Neural cell (in vitro differentiated cells): ENCODE measurements around the gene ADM. TPM values are rescaled to one million over a fixed set of nuclear protein-coding genes. Genes with fewer than 3 reads are reported as not detected.

Experiments
- H2AFZ ChIP-seq: fragments of 200-600, 300-800 bp; sonication (generic), shearing (Covaris generic); 2 replicates; pipeline ENCODE4 v1.6.0; 2014; ENCODE audit warnings: low read depth, mild to moderate bottlenecking, antibody characterized with exemption, low read length, moderate library complexity
- H3F3A ChIP-seq: fragments of 200-600 bp; shearing (Covaris generic); 2 replicates; pipeline ENCODE4 v1.6.1; 2016; ENCODE audit warnings: mild to moderate bottlenecking, moderate library complexity, mixed read lengths, antibody characterized with exemption, low read length; ENCODE audit not compliant: insufficient read depth, poor library complexity, severe bottlenecking
- H3K27ac ChIP-seq: fragments of 200-600, 300-800 bp; sonication (generic), shearing (Covaris generic); 2 replicates; pipeline ENCODE4 v1.5.1; 2014; ENCODE audit warnings: mild to moderate bottlenecking, low read length, moderate library complexity
- H3K27me3 ChIP-seq: fragments of 300-800, 200-600 bp; sonication (generic), shearing (Covaris generic); 2 replicates; pipeline ENCODE4 v1.6.0; 2014; ENCODE audit warnings: mild to moderate bottlenecking, low read depth, low read length, moderate library complexity; ENCODE audit not compliant: insufficient read depth
- H3K36me3 ChIP-seq: fragments of 300-800, 200-600 bp; sonication (generic), shearing (Covaris generic); 2 replicates; pipeline ENCODE4 v1.5.1; 2014; ENCODE audit warnings: mild to moderate bottlenecking, antibody characterized with exemption, low read length, moderate library complexity; ENCODE audit not compliant: insufficient read depth
- H3K4me2 ChIP-seq: fragments of 300-800, 200-600 bp; sonication (generic), shearing (Covaris generic); 2 replicates; pipeline ENCODE4 v1.6.0; 2014; ENCODE audit warnings: mild to moderate bottlenecking, low read length
- H3K4me3 ChIP-seq: fragments of 300-800, 200-600 bp; sonication (generic), shearing (Covaris generic); 2 replicates; pipeline ENCODE4 v1.5.1; 2014; ENCODE audit warnings: mild to moderate bottlenecking, low read length, moderate library complexity
- H3K79me2 ChIP-seq: fragments of 200-600 bp; shearing (Covaris generic); replicated peaks from 2 replicates; pipeline ENCODE4 v1.6.0; 2014; ENCODE audit warnings: mild to moderate bottlenecking, low read length, moderate library complexity; ENCODE audit not compliant: insufficient read depth
- H3K9ac ChIP-seq: fragments of 300-800, 200-600 bp; sonication (generic), shearing (Covaris generic); 2 replicates; pipeline ENCODE4 v1.6.1; 2016; ENCODE audit warnings: mild to moderate bottlenecking, low read length, mixed read lengths
- H3K9me2 ChIP-seq: fragments of 200-600 bp; shearing (Covaris generic); 2 replicates; pipeline ENCODE4 v1.6.1; 2016; ENCODE audit warnings: mild to moderate bottlenecking, low read length, mixed read lengths; ENCODE audit not compliant: insufficient read depth
- H3K9me3 ChIP-seq: fragments of 200-600, 300-800 bp; sonication (generic), shearing (Covaris generic); 2 replicates; pipeline ENCODE4 v1.6.1; 2016; ENCODE audit warnings: mild to moderate bottlenecking, mixed run types, low read length, moderate library complexity, mixed read lengths
- H4K20me1 ChIP-seq: fragments of 200-600 bp; shearing (Covaris generic); 2 replicates; pipeline ENCODE4 v1.6.1; 2016; ENCODE audit warnings: mild to moderate bottlenecking, mixed run types; ENCODE audit not compliant: insufficient read depth
- EP300 ChIP-seq: fragments of 450-650 bp; conservative IDR thresholded peaks from 2 replicates; pipeline ENCODE4 v1.6.1; 2014; ENCODE audit warnings: antibody characterized with exemption, mild to moderate bottlenecking, moderate library complexity; ENCODE audit not compliant: poor library complexity, severe bottlenecking
- EZH2 ChIP-seq: fragments of 200-600, 300-800 bp; shearing (Covaris generic), sonication (generic); IDR thresholded peaks from 2 replicates; pipeline ENCODE4 v1.6.1; 2014; ENCODE audit warnings: antibody characterized with exemption, low read length, borderline replicate concordance, mild to moderate bottlenecking; ENCODE audit not compliant: insufficient read depth, poor library complexity, severe bottlenecking
- MXI1 ChIP-seq: fragments of 450-650 bp; conservative IDR thresholded peaks from 2 replicates; pipeline ENCODE4 v1.6.1; 2014; ENCODE audit warnings: antibody characterized with exemption, mild to moderate bottlenecking; ENCODE audit not compliant: poor library complexity, severe bottlenecking
- POLR2AphosphoS5 ChIP-seq: IDR thresholded peaks from 2 replicates; pipeline ENCODE4 v1.6.1; 2012
- RAD21 ChIP-seq: fragments of 450-650 bp; conservative IDR thresholded peaks from 2 replicates; pipeline ENCODE4 v1.6.1; 2014; ENCODE audit warnings: antibody characterized with exemption, mild to moderate bottlenecking, moderate library complexity
- REST ChIP-seq: IDR thresholded peaks from 2 replicates; pipeline ENCODE4 v1.6.1; 2012; ENCODE audit warnings: borderline replicate concordance
- SMC3 ChIP-seq: fragments of 450-650 bp; conservative IDR thresholded peaks from 2 replicates; pipeline ENCODE4 v1.6.1; 2014; ENCODE audit warnings: antibody characterized with exemption, mild to moderate bottlenecking, moderate library complexity; ENCODE audit not compliant: poor library complexity
- TAF1 ChIP-seq: IDR thresholded peaks from 2 replicates; pipeline ENCODE4 v1.6.1; 2012; ENCODE audit warnings: low read depth
- polyA plus RNA-seq: library from polyadenylated mRNA; depleted of rRNA; stranded (reverse); fragments of >200 nt; gene quantifications from 2 replicates; pipeline ENCODE4 v1.2.3, GENCODE V29; 2014
- TF ChIP-seq, protein P1 (sequence below): fragments of 450-650 bp; IDR thresholded peaks from 2 replicates; pipeline ENCODE4 v1.5.1; 2014; ENCODE audit warnings: antibody characterized with exemption, mild to moderate bottlenecking, moderate library complexity; ENCODE audit not compliant: poor library complexity, severe bottlenecking

The ADM gene
- polyA plus RNA-seq, 1 donor from 2014 or later = 1.6 TPM

- no peak overlapping the region for H3K9ac ChIP-seq
- H3K27me3 ChIP-seq = no peaks in the 10 kb centered on the region
- no peaks in the 10 kb centered on the region for H3K9me3 ChIP-seq
- no peak overlapping the region for H3K4me2 ChIP-seq
- no peaks in the 10 kb centered on the region for H3F3A ChIP-seq
- TF ChIP-seq EP300 = no peak
- TF ChIP-seq REST = no peak
- TF ChIP-seq TAF1 = no peak
- TF ChIP-seq POLR2AphosphoS5 = no peak
- no peak for TF ChIP-seq SMC3
- H4K20me1 ChIP-seq = no peaks in the 10 kb centered on the region
- no peaks in the 10 kb centered on the region for H3K79me2 ChIP-seq
- no peak overlapping the region for H3K4me3 ChIP-seq
- H2AFZ ChIP-seq = no peak overlapping the region
- no peak overlapping the region for H3K27ac ChIP-seq
- no peaks in the 10 kb centered on the region for H3K36me3 ChIP-seq
- no peaks in the 10 kb centered on the region for H3K9me2 ChIP-seq
Observed at GRCh38 chr11:10352921-10353550, 48.2 kb downstream of the ADM start.

DNA sequence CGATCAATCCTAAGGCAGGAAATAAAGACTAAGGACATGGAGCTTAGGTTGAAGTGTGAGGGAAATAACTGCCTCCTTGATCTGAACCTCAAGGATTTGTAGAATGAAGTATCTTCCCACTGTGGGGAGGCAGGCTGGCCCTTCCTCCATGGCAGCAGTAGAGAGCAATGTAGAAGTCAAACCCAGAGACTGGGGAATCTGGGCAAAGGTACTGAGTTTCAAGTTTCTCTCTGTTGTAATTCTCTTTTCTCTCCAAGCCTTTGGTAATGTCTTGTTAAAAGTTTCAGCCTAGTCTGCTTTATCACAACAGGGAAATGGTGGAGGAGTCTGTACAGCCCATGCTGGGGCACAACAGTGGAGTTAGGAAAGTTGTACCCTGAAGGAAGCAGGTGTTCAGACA, 49.5 kb downstream of the ADM start:
- no peak overlapping the region for H3K4me2 ChIP-seq

More for the DNA sequence above, 49.5 kb downstream of the ADM start:
- no peak overlapping the region for H3K9ac ChIP-seq
- H4K20me1 ChIP-seq = no peaks in the 10 kb centered on the region
- H2AFZ ChIP-seq = no peak overlapping the region
- H3K27ac ChIP-seq = no peak overlapping the region
- no peaks in the 10 kb centered on the region for H3K9me3 ChIP-seq
- H3K4me3 ChIP-seq = no peak overlapping the region
- H3K9me2 ChIP-seq = no peaks in the 10 kb centered on the region
- H3K27me3 ChIP-seq = no peaks in the 10 kb centered on the region
- TF ChIP-seq EZH2 (no peak), POLR2AphosphoS5 (no peak), MXI1 (no peak), EP300 (no peak), REST (no peak), SMC3 (no peak), RAD21 (no peak), TAF1 (no peak)
- TF ChIP-seq, protein P1, sequence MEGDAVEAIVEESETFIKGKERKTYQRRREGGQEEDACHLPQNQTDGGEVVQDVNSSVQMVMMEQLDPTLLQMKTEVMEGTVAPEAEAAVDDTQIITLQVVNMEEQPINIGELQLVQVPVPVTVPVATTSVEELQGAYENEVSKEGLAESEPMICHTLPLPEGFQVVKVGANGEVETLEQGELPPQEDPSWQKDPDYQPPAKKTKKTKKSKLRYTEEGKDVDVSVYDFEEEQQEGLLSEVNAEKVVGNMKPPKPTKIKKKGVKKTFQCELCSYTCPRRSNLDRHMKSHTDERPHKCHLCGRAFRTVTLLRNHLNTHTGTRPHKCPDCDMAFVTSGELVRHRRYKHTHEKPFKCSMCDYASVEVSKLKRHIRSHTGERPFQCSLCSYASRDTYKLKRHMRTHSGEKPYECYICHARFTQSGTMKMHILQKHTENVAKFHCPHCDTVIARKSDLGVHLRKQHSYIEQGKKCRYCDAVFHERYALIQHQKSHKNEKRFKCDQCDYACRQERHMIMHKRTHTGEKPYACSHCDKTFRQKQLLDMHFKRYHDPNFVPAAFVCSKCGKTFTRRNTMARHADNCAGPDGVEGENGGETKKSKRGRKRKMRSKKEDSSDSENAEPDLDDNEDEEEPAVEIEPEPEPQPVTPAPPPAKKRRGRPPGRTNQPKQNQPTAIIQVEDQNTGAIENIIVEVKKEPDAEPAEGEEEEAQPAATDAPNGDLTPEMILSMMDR = no peak
- H3F3A ChIP-seq = no peaks in the 10 kb centered on the region
- H3K79me2 ChIP-seq = no peaks in the 10 kb centered on the region
- H3K36me3 ChIP-seq = no peaks in the 10 kb centered on the region
